NCI-H460 (cell line): ENCODE results near the gene HOXA1. TPM values are rescaled to one million over a fixed set of nuclear protein-coding genes. Genes with fewer than 3 reads are reported as not detected.

ENCODE experiments used
- DNase-seq: peaks from one replicate; pipeline ENCODE4 v3.0.0-alpha.2; 2016; ENCODE audit warnings: low read depth; ENCODE audit errors: extremely low read depth
- polyA plus RNA-seq: library from polyadenylated mRNA; depleted of rRNA; stranded (reverse); fragments of >200 nt; gene quantifications from 2 replicates; pipeline ENCODE4 v1.2.3, GENCODE V29; 2014; cell fraction: nucleus; rRNA removed
- total RNA-seq: library from RNA; depleted of rRNA; stranded (reverse); fragments of >200 nt; shearing (Covaris generic); gene quantifications from 2 replicates; pipeline ENCODE4 v1.2.3, GENCODE V29; 2014; rRNA removed

The HOXA1 gene
- total RNA-seq, result 0.87 TPM in 1 of 2 replicates, not detected in the other
- 0.20 and 0.76 TPM in 2 replicates for polyA plus RNA-seq

- DNase-seq, result no peak
These were observed at the start of gene HOXA1 for GRCh38 chr7:27095897-27096767. HOXA1 (minus strand) TSS chr7:27096000; CDS start chr7:27095912, 88 bp downstream.

GRCh38 chr7:27145165-27145913 lies 49.5 kb upstream of the HOXA1 start:
- DNase-seq, result no peak

GRCh38 chr7:27144781-27145164 lies 49.0 kb upstream of the HOXA1 start:
- no peak for DNase-seq

GRCh38 chr7:27143950-27144780 lies 48.4 kb upstream of the HOXA1 start:
- no peak for DNase-seq

GRCh38 chr7:27143023-27143949 lies 47.5 kb upstream of the HOXA1 start, which contains the start of gene HOXA5:
HOXA5 (minus strand) TSS chr7:27143681; CDS start chr7:27143607, 74 bp downstream.
- DNase-seq, result no peak

GRCh38 chr7:27142580-27143022 lies 46.8 kb upstream of the HOXA1 start:
- no peak for DNase-seq

GRCh38 chr7:27141923-27142579 lies 46.3 kb upstream of the HOXA1 start:
- no peak for DNase-seq

- no peak for DNase-seq
These were observed 45.5 kb upstream of the HOXA1 start for GRCh38 chr7:27141137-27141922.

- no peak for DNase-seq
These were observed 44.5 kb upstream of the HOXA1 start for GRCh38 chr7:27140126-27140857.

GRCh38 chr7:27139334-27140125 lies 43.7 kb upstream of the HOXA1 start:
- DNase-seq, result no peak

GRCh38 chr7:27138985-27139333 lies 43.2 kb upstream of the HOXA1 start:
- DNase-seq, result no peak

- DNase-seq, result no peak
These were observed 42.7 kb upstream of the HOXA1 start for GRCh38 chr7:27138472-27138871.

GRCh38 chr7:27137640-27138315 lies 42.0 kb upstream of the HOXA1 start:
- no peak for DNase-seq

- no peak for DNase-seq
These were observed 38.6 kb upstream of the HOXA1 start for GRCh38 chr7:27134392-27134791.

- no peak for DNase-seq
These were observed 37.8 kb upstream of the HOXA1 start for GRCh38 chr7:27133409-27134231.
